AG04450 (cell line): ENCODE measurements around the gene RAI14. TPM values are rescaled to one million over a fixed set of nuclear protein-coding genes. Genes with fewer than 3 reads are reported as not detected.

Experiments
- CTCF ChIA-PET: fragments of 300-600, 350-600 bp; formaldehyde crosslinking; extraction: SDS; loops from one replicate; lab custom pipeline; 2022; ENCODE audit warnings: antibody characterized with exemption, inconsistent platforms; lab: Charles Lee
- POLR2A ChIA-PET: fragments of 350-600 bp; formaldehyde crosslinking; extraction: SDS; loops from one replicate; lab custom pipeline; 2021; ENCODE audit warnings: antibody characterized with exemption, inconsistent platforms; lab: Yijun Ruan, JAX
- DNase-seq: peaks from one replicate; pipeline ENCODE4 v3.0.0-alpha.2; 2011; ENCODE audit warnings: low read depth, low spot score
- H3K27ac ChIP-seq: one replicate; pipeline ENCODE4 v1.5.1; 2012; ENCODE audit warnings: low read depth, low read length, control low read depth
- H3K27me3 ChIP-seq: one replicate; pipeline ENCODE4 v1.6.0; 2012; ENCODE audit warnings: low read length; ENCODE audit not compliant: control insufficient read depth, insufficient read depth
- H3K4me3 ChIP-seq: 2 replicates; pipeline ENCODE4 v1.5.1; 2011; ENCODE audit warnings: mild to moderate bottlenecking, low read depth, low read length, control low read depth
- H3K9me3 ChIP-seq: 2 replicates; pipeline ENCODE4 v1.5.1; 2012; ENCODE audit warnings: low read length; ENCODE audit not compliant: control insufficient read depth, insufficient read depth
- CTCF ChIP-seq: IDR thresholded peaks from 2 replicates; pipeline ENCODE4 v1.5.1; 2011; ENCODE audit warnings: low read depth, low read length, control low read depth, inconsistent platforms
- polyA plus RNA-seq: library from polyadenylated mRNA; depleted of rRNA; stranded (reverse); fragments of >200 nt; gene quantifications from 2 replicates; pipeline ENCODE4 v1.2.3, GENCODE V29; 2011

Gene RAI14
- polyA plus RNA-seq, 1 experiment, result 162 TPM

GRCh38 chr5:34694685-34695084 is 38.6 kb downstream of the RAI14 start:
- ChIA-PET CTCF (interaction anchor here (0.7 kb wide), 1 partner anchor 12 kb away, joined by 3 read pairs; no protein-coding TSS in a partner anchor), POLR2A (no interaction called here)
- DNase-seq, result no peak
- Histone ChIP-seq H3K27me3 (no peaks in the 10 kb centered on the region), H3K4me3 (no peak overlapping the region), H3K9me3 (no peaks in the 10 kb centered on the region), H3K27ac (no peak overlapping the region)
- no peak for TF ChIP-seq CTCF

- POLR2A ChIA-PET, result interaction anchor here (0.7 kb wide), 1 partner anchor 109 kb away, joined by 4 read pairs; no protein-coding TSS in a partner anchor
- Histone ChIP-seq H3K27me3 (no peaks in the 10 kb centered on the region), H3K9me3 (no peaks in the 10 kb centered on the region), H3K4me3 (no peak overlapping the region; the same call in 1 of the 2 replicates), H3K27ac (peak overlapping the region; percentile 41)
- DNase-seq, result no peak
- TF ChIP-seq CTCF, result no peak
- CTCF ChIA-PET, result interaction anchor here (0.7 kb wide), 1 partner anchor 22 kb away, joined by 6 read pairs; no protein-coding TSS in a partner anchor
Observed at GRCh38 chr5:34695275-34696027, 39.3 kb downstream of the RAI14 start.

- ChIA-PET CTCF (no interaction called here), POLR2A (interaction anchor here (0.6 to 0.7 kb wide), 2 partner anchors 24 to 218 kb away, joined by 3 to 5 read pairs; partner anchors contain the start of genes BRIX1 and RAD1)
- no peak overlapping the region for H3K27ac ChIP-seq
- no peak overlapping the region for H3K4me3 ChIP-seq
- TF ChIP-seq CTCF, result no peak
- no peaks in the 10 kb centered on the region for H3K27me3 ChIP-seq
- no peak for DNase-seq
- no peaks in the 10 kb centered on the region for H3K9me3 ChIP-seq
Observed at GRCh38 chr5:34697308-34698108, 41.4 kb downstream of the RAI14 start.

GRCh38 chr5:34698109-34698419 is 41.9 kb downstream of the RAI14 start:
- Histone ChIP-seq H3K9me3 (no peaks in the 10 kb centered on the region), H3K27me3 (no peaks in the 10 kb centered on the region), H3K27ac (no peak overlapping the region), H3K4me3 (no peak overlapping the region)
- ChIA-PET POLR2A (no interaction called here), CTCF (no interaction called here)
- no peak for TF ChIP-seq CTCF
- DNase-seq, result no peak

- ChIA-PET CTCF (no interaction called here), POLR2A (no interaction called here)
- no peak overlapping the region for H3K4me3 ChIP-seq
- H3K9me3 ChIP-seq, result no peaks in the 10 kb centered on the region
- H3K27ac ChIP-seq, result no peak overlapping the region
- no peak for DNase-seq
- H3K27me3 ChIP-seq, result no peaks in the 10 kb centered on the region
- no peak for TF ChIP-seq CTCF
Observed at GRCh38 chr5:34698754-34699153, 42.6 kb downstream of the RAI14 start.
